A204.1 (cell line): ENCODE results near the gene VCAM1.

Experiments used
- FAIRE-seq: peaks from 2 replicates; lab custom pipeline; 2012; peaks lifted over from hg19 to GRCh38; lab: Jason Lieb, UNC

The VCAM1 gene

DNA sequence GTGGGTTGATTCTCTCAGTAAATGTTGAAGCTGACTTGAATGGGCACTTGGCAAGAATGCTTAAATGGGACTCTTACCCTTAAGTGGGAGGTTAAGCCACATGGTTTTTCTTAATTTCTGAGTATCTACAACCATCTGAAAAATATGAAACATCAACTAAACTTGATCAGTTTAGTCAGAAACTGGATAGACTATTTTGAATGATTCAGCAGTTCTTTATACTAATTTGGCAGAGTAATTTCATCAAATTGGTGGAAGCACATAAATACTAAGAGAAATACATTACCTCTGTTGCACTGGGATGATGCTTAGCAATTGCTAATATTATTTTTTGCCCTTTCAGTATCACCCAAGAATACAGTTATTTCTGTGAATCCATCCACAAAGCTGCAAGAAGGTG is 4.7 kb downstream of the VCAM1 start:
- no peak for FAIRE-seq

DNA sequence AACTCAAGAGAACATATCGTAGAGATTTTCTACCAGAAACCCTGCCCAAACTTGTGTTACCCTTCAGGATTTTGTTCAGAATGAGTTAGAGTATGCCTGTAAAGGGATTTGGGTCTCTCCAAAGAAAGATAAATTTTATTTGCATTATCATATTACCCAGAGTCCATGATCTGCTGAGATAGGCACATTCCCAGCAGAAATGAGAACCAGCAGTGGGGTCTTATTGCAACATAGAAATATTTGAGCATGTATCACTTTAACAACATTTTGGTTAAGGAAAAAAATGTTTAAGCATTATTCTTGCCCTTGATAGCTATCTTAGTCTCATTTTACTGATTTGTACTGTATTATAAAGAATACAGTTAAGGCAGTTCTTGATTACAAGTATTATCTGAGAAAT is 10.6 kb downstream of the VCAM1 start:
- no peak for FAIRE-seq

DNA sequence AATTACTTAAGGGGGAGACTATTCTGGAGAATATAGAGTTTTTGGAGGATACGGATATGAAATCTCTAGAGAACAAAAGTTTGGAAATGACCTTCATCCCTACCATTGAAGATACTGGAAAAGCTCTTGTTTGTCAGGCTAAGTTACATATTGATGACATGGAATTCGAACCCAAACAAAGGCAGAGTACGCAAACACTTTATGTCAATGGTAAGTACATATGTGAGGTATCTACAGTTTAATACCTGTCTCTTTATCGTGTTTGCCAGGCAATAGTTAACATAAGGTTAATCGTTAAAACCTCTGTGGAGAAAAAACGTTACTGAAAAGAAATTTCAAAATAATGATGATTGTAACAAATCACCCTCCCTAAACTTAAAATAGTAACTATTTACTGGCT is 11.8 kb downstream of the VCAM1 start:
- FAIRE-seq = no peak

DNA sequence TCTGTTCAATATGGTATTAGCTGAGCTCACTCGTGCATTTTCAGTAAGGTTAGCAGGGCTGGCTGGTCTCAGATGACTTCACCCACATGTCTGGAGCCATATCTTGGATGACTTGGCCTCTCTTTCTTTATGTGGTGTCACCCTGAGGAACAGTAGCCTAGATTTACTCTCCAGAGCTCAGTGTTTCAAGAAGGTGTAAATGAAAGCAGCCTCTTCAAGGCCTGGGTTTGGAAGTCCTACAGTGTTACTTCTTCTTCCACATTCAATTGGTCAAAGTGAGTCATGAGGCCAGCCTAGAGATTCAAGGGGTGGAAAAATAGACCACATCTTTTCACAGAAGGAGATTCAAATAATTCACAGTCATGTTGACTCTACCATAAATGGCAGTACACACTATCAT is 12.2 kb downstream of the VCAM1 start:
- FAIRE-seq = no peak

DNA sequence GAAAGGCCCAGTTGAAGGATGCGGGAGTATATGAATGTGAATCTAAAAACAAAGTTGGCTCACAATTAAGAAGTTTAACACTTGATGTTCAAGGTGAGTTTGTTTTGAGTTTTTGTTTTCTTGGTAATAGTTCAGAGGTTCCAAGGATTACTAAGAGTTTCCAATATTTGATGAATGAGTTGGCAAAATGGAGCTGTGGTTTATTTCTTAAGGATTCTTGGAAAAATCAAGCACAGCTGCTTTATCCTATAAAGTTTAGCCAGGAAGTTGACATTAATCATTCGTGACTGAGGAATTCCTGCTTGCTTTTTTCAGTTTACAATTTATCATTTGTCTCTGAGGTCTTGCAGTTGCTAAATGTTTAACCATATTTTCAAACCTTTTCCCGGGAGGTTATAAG is 15.1 kb downstream of the VCAM1 start:
- no peak for FAIRE-seq

DNA sequence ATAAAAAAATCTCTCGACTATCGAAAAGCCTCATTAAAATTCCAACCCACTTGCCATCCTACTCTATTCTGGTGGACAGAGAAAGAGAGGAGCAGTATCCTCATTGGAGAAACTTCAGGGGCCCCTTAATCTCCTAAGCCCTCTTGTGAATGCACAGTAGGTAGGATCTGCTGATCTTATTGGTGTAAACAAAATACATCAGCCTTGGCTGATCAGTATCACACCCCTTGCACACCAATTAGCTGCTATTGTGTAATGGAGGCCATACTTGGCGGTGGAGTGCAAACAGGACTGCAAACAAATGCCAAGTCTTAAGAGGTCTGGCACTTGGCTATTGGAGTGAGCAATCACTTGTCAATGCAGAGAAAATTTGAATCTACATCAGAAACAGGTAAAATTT is 15.7 kb downstream of the VCAM1 start:
- FAIRE-seq = no peak

DNA sequence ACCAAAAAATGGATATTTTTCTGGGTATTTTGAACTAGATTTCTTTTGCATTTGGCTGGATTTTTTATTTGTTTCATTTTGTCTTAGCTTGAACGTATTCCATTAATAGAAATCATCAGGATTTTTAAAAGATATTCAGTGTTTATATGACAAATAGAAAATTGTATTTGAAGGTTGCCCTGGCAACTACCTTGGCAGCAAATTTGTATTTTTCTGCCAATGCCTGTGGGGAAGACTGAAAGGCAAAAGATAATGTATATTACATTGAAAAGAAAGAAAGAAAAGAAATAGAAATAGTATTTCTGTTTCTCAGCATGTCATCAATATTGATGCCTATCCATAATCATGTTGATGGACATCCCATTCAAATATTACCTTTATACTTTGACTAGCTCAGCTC is 16.8 kb downstream of the VCAM1 start:
- no peak for FAIRE-seq

DNA sequence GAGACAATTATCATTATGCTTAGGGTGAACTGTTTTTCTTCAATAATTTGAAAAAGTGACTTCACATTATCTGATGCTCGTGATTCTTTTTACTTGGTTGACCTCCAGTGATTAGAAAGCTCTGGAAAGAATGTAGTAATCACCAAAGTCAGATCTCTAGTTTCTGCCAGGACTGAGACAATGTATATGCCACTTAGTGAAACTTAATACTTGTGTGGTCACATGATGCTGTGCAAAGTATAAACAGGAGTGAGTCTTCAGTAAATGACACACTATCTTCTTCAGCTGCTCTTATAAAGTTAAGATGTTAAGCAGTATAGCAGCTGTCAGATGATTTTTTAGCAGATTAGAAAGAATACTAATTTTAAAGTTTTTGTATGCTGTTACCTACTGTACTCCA is 17.2 kb downstream of the VCAM1 start:
- no peak for FAIRE-seq

DNA sequence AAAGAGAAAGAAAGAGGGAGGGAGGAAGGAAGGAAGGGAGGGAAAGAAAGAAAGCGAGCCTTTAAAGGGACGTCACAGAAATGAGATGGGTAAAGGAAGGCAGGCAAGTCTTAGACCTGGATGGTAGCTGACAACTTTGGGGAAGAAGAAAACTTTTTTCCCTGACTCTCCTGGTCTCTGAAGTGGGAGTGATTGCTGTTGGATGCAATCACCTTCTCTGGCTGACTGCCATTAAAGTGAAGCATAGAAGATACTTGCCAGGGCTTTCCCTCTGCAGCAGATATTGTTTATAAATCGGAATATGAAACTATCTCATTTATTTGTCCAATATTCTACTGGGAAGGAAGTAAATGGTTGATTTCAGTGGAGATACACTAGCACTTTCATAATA is 27.0 kb downstream of the VCAM1 start:
- no peak for FAIRE-seq

DNA sequence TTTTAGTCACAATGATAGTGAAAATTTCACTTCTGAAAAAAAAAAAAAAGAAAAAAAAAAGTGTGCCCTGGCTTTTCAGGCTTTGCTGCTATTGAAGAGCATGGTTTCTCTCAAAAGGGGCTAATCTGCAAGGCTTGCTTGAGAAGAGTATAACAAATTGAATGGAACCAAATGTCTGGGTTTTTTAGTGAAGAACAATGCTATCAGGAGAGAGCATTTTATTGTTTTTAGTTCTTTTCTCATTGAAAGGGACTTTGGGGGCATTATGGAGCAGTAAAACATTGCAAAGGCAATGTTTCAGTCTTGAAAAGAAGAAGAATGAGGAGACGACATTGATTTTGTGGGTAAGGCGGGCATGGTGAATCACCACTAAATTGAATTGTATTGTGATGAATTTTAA is 28.2 kb downstream of the VCAM1 start:
- FAIRE-seq = no peak

DNA sequence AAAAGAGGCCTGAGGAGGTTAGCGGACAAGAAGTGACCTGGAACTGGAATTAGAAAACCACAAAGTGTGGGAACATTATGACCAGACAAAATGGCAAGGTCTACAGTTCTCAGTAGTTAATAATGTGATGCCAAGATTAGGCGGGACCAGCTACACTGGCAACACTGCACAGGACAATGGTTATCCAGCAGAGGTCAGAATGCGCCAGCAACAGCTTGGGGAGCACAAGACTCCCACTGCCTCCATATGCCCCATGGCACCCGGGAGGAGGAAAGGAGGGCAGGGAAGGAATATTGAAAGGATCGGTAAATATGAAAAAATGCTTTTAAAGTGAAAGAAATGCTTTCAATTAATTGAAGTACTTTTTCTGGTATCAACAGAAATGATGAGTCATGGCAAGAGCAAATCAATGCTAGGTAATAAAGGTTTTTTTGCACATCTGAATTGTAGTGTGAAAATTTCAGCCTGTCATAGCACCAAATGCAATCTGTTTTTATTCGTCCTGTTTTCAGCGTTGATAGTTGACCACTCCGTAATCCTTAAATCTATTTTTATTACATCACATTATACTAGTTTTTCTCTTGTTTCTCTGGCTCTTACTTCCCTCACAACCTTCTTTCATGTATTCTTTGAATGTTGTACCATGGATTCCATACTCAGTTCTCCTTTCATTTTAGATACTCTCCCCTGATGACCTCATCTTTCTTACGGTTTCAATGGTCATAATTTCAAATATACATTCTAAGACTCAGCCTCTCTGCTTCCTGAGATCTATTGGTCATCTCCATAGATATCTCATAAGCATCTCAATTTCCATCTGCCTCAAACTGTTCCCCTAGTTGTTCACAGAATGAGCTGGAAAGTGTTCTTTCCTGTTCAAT is 30.7 kb downstream of the VCAM1 start:
- no peak for FAIRE-seq

DNA sequence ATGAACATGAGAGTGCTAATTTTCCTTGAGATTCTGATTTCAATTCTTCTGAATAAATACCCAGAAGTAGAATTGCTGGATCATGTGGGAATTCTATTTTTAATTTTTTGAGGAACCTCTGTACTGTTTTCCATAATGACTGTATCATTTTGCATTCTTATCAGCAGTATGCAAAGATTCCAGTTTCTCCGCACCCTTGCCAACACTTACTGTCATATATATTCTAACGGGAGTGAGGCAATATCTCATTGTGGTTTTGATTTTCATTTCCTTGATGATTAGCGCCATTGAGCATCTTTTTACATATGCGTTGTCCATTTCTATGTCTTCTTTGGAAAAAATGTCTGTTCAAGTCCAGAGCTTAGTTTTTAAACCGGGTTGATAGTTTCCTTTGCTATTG is 33.2 kb downstream of the VCAM1 start:
- no peak for FAIRE-seq

DNA sequence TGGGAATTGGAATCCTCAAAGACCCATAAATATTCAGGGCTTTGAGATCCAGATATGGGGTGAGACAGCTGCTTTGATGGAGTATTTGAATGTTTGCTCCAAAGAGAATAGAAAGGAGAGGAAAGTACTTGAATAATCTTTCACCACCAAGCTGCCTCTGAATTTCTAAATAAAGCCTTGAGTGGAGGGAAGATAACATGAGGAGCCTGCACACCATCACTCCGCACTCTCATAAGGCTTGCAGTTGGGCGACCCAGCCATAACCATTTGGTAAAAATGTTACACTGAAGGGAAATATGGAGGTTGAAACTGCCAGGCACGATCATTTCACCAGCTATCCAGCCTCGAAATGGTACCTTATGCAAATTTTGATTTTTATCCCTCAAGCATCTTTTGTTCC is 38.4 kb downstream of the VCAM1 start:
- no peak for FAIRE-seq

DNA sequence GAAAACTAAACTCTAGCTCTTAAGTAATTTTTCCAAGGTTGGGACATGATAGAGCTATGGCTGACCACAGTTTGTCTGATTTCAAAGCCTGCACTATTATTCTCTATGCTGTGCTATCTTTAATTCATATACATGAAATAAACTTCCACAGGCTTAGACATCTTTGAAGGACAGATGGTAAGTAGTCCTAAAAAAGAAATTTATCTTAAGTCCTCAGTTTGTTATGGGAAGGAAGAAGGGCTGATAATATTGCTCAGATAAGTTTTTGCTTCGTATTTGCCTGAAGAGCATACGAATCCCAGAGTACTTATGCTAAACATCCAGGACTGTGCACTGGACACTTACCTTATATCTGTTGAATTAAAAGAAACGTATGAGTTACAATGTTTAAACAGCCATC is 39.6 kb downstream of the VCAM1 start:
- no peak for FAIRE-seq

DNA sequence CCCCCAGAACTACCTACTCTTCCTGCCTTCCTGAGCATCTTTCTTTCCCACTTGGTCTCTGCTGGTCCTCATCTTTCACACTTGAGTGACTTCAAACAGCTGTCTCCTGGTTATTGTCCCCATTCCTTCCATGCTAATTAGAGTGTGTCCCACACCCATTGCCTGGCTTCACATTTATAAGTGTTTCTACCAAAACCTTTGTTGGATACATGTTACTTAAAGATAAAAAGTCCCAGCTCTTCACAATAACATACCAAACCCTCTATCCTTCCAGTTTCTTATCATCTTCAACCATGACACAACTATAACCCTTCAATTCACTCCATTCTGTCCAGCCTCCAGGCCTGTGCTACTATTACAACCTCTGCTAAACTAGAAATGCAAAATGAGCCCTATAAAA is 41.0 kb downstream of the VCAM1 start:
- no peak for FAIRE-seq

DNA sequence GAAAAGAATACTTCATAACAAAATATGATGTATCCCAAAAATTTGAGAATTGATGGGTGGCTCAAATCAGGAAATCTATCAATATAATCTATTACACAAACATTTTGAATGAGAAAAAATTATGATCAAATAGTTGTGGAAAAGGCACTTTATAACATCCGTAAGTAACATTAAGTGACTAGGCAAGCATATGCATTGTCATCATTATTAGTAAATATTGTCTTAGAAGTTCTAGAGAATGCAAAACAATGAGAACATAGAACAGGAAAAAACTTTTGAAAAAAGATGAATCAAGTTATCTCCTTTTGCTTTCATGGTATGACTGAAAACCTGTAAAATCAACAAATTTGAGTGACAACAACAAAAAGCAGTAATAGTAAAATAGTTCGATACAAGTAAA is 42.9 kb downstream of the VCAM1 start:
- FAIRE-seq = no peak

DNA sequence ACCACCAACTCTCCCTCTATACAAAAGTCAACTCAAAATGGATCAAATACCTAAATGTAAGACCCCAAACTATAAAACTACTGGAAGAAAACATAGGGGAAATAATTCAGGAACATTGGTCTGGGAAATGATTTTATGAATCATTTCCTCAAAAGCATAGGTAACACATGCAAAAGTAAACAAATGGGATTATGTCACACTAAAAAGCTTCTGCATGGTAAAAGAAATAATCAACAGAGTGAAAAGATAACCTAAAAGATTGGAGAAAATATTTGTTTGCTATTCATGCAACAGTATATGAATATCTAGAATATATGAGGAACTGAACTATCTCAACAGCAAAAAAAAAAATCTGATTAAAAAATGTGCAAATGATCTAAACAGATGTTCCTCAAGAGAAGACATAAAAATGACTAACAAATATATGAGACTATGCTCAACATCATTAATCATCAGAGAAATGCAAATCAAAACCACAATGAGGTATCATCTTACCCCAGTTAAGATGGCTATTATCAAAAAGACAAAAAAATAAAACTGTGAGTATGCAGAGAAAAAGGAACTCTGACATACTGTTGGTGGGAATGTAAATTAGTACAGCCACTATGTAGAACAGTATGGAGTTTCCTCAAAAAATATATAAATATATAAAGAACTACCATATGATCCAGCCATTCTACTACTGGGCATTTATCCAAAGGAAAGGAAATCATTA is 47.8 kb downstream of the VCAM1 start:
- FAIRE-seq = no peak

DNA sequence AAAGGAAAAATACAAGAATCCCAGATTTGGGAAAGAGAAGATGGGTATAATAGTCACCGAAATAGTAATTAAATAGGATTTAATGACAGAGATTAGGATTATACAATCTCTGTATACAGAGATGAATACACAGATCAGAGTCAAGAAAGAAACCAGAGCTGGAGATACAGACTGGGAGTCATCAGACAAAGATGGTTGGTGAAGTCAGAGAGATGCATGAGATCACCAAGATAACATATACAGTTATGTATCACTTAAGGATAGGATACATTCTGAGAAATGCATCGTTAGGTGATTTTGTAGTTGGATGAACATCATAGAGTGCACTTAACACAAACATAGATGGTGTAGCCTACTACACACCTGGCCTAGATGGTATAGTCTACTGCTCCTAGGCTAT is 49.8 kb downstream of the VCAM1 start:
- no peak for FAIRE-seq

DNA sequence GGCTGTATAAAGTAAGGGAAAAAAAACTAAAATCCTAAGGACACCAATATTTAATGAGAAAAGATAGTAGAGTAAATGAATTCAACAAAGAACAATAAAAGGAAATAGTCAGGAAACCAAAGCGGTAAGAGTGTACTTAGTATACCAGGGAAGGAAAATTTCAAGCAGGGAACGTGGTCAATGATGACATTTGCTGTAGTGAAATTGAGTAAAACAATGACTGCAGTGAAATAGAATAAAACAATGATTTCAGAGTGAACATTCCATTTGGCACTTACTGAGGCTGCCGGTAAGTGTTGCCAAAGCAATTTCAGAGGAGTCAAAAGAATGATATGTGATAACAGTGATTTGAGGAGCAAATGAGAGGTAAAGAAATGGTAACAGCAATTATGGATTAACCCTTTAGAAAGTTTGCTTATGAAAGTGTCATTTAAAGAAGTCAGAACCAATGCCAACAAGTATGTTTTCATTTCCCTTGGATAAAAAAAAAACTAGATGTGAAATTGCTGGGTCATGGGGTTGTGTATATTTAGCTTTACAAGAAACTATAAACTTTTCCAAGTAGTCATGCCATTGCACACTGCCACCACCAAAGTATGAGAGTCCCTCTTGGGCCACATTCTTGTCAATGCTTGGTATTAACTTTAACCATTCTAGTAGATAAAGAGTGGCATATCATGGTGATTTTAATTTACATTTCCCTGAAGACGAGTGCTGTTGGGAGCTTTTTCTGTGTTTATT is 50.5 kb downstream of the VCAM1 start:
- FAIRE-seq = no peak

DNA sequence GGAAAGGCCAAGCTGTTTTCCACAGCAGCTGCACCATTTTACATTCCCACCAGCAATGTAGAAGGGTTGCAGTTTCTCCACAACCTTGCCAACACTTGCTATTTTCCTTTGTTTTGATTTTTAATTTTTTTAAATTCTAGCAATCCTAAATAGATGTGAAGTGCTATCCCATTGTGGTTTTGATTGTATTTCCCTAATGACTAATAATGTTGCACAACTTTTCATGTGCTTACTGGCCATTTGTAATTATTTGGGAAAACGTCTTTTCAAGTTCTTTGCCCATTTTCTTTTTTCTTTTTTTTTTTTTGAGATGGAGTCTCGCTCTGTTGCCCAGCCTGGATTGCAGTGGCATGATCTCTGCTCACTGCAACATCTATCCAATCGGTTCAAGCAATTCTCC is 53.9 kb downstream of the VCAM1 start:
- FAIRE-seq = no peak

DNA sequence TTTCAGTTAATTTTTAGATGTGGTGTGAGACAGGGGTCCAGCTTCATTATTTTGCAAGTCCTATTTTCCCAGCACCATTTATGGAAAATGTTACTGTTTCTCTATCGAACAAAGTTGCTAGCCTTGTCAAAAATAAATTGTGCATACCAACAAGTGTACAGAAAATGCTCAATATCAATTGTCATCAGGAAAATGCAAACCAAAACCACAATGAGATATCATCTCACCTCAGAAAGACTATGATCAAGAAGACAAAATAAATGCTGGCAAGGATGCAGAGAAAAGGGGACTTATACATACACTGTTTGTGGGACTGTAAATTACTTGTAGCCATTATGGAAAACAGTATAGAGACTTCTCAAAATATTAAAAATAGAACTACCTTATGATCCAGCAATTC is 54.8 kb downstream of the VCAM1 start:
- FAIRE-seq = no peak

DNA sequence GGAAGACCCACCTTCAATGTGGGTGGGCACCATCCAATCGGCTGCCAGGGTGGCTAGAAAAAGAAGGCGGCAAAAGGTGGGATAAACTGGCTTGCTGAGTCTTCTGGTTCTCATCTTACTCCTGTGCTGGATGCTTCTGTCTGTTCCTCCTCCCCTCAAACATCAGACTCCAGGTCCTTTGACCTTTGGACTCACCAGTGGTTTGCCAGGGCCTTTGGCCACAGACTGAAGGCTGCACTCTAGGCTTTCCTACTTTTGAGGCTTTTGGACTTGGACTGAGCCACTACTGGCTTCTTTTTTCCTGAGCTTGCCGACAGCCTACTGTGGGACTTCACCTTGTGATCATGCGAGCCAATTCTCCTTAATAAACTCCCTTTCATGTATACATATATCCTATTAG is 55.9 kb downstream of the VCAM1 start:
- FAIRE-seq = no peak

DNA sequence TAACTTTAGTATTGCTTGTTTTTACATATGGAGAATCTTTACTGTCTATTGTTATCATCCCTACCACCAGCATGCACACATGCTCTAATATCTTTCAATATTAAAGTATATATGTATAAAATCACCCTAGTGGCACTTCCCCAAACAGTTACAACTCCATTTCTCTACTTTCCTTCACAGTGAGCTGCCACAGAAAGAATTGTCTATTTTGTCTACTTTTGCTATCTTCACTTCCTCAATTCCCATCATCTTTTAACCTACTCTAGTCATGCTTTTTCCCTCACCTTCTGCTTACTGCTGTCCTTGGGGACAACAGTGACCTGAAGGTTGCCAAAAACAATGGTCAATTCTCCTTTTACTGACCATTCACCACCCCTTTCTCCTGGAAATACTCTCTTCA is 59.2 kb downstream of the VCAM1 start:
- no peak for FAIRE-seq
